ENCODE data around the gene WDR64.

WDR64 gene

DNA sequence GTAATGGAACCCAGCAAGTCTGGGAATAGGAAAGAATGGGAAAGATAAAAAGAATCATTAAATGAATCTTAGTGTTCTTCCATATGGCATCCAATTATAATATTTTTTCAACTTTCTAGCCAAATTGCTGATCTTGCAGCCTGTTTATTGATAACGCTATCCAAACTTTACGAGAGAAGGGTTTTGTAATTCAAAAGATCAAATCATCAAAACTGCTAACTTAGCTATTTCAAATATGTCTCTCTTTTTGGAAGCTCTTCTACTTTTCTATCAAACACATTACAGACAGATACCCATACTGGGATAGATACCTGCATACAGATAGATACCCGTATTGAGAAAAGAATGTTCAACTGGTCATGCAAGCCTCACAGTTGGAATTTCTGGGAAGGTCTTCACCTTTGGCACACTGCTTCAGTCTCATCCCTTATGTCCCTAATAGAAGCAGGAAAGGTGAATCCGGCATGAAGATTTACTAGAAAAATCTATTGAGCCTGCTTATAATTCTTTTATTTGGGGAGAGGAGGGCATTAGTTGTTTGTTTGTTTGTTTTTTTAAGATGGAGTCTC lies 120.9 kb downstream of the WDR64 start:
- H3K4me3 ChIP-seq (ENCODE audit: low read depth in 1 of 2, low read length in 2 of 2), result no peak overlapping the region
- TF ChIP-seq EZH2 (IDR thresholded peaks at IDR 0.05; ENCODE audit: borderline replicate concordance, low read depth, low read length, severe bottlenecking), result no peak
- TF ChIP-seq, protein P1, sequence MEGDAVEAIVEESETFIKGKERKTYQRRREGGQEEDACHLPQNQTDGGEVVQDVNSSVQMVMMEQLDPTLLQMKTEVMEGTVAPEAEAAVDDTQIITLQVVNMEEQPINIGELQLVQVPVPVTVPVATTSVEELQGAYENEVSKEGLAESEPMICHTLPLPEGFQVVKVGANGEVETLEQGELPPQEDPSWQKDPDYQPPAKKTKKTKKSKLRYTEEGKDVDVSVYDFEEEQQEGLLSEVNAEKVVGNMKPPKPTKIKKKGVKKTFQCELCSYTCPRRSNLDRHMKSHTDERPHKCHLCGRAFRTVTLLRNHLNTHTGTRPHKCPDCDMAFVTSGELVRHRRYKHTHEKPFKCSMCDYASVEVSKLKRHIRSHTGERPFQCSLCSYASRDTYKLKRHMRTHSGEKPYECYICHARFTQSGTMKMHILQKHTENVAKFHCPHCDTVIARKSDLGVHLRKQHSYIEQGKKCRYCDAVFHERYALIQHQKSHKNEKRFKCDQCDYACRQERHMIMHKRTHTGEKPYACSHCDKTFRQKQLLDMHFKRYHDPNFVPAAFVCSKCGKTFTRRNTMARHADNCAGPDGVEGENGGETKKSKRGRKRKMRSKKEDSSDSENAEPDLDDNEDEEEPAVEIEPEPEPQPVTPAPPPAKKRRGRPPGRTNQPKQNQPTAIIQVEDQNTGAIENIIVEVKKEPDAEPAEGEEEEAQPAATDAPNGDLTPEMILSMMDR (IDR thresholded peaks at IDR 0.05; ENCODE audit: borderline replicate concordance, extremely low read depth, low read length, poor library complexity, severe bottlenecking), result no peak
- H3K4me1 ChIP-seq (ENCODE audit: insufficient read depth, low read length), result no peaks in the 10 kb centered on the region
- no peak overlapping the region for H3K9ac ChIP-seq (ENCODE audit: low read depth, low read length)
- H4K20me1 ChIP-seq (ENCODE audit: insufficient read depth, low read length), result no peaks in the 10 kb centered on the region
- no peak overlapping the region for H2AFZ ChIP-seq (ENCODE audit: low read depth, low read length)
- DNase-seq, result no peak
- no peaks in the 10 kb centered on the region for H3K79me2 ChIP-seq (ENCODE audit: insufficient read depth, low read length)
- no peak overlapping the region for H3K4me2 ChIP-seq (ENCODE audit: insufficient read depth, low read length)
- ATAC-seq (ENCODE audit: insufficient read depth, low read depth), result no peak
- H3K27me3 ChIP-seq (ENCODE audit: insufficient read depth, low read length, poor library complexity), result no peaks in the 10 kb centered on the region
- no peak overlapping the region for H3K27ac ChIP-seq (ENCODE audit: low read length)
- H3K9me3 ChIP-seq (ENCODE audit: insufficient read depth, low read length, severe bottlenecking), result no peaks in the 10 kb centered on the region
- H3K36me3 ChIP-seq (ENCODE audit: insufficient read depth, low read length), result no peaks in the 10 kb centered on the region

DNA sequence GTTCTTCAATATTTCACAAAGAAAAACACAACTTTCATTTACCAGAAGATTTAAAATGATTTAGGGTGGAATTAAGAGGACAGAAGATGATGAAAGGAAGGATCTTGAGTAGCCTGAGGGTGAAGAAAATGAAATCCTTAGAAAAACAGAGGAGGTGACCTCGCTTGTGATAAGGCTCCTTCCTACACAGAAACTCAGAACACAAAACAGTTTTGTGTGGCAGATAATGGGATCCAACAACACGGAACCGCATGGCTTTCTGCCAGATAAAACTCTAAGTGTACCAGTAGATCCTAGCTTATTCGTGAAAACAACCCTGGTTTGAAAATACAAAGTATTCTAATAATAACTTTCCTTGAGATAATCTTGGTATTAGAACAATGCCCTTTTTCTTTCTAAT lies 121.9 kb downstream of the WDR64 start:
- H3K27ac ChIP-seq (ENCODE audit: low read length), result no peak overlapping the region
- DNase-seq, result no peak

GRCh38 chr1:241775021-241775420 lies 122.9 kb downstream of the WDR64 start:
- H3K27me3 ChIP-seq (ENCODE audit: insufficient read depth, low read length, poor library complexity), result no peaks in the 10 kb centered on the region
- no peak for TF ChIP-seq EZH2 (IDR thresholded peaks at IDR 0.05; ENCODE audit: borderline replicate concordance, low read depth, low read length, severe bottlenecking)
- H4K20me1 ChIP-seq (ENCODE audit: insufficient read depth, low read length), result no peaks in the 10 kb centered on the region
- H3K27ac ChIP-seq (ENCODE audit: low read length), result no peak overlapping the region
- no peaks in the 10 kb centered on the region for H3K9me3 ChIP-seq (ENCODE audit: insufficient read depth, low read length, severe bottlenecking)
- H2AFZ ChIP-seq (ENCODE audit: low read depth, low read length), result no peak overlapping the region
- no peaks in the 10 kb centered on the region for H3K4me1 ChIP-seq (ENCODE audit: insufficient read depth, low read length)
- no peak for DNase-seq
- H3K36me3 ChIP-seq (ENCODE audit: insufficient read depth, low read length), result no peaks in the 10 kb centered on the region
- H3K4me3 ChIP-seq (ENCODE audit: low read depth in 1 of 2, low read length in 2 of 2), result no peak overlapping the region
- no peak for ATAC-seq (ENCODE audit: insufficient read depth, low read depth)
- H3K79me2 ChIP-seq (ENCODE audit: insufficient read depth, low read length), result no peaks in the 10 kb centered on the region
- H3K9ac ChIP-seq (ENCODE audit: low read depth, low read length), result no peak overlapping the region
- no peak overlapping the region for H3K4me2 ChIP-seq (ENCODE audit: insufficient read depth, low read length)

More for the DNA sequence above, 121.9 kb downstream of the WDR64 start:
- Histone ChIP-seq H3K4me2 (ENCODE audit: insufficient read depth, low read length) (no peak overlapping the region), H3K9ac (ENCODE audit: low read depth, low read length) (no peak overlapping the region), H3K9me3 (ENCODE audit: insufficient read depth, low read length, severe bottlenecking) (no peaks in the 10 kb centered on the region), H3K79me2 (ENCODE audit: insufficient read depth, low read length) (no peaks in the 10 kb centered on the region), H4K20me1 (ENCODE audit: insufficient read depth, low read length) (no peaks in the 10 kb centered on the region), H3K4me3 (ENCODE audit: low read depth in 1 of 2, low read length in 2 of 2) (no peak overlapping the region), H3K4me1 (ENCODE audit: insufficient read depth, low read length) (no peaks in the 10 kb centered on the region), H3K36me3 (ENCODE audit: insufficient read depth, low read length) (no peaks in the 10 kb centered on the region), H3K27me3 (ENCODE audit: insufficient read depth, low read length, poor library complexity) (no peaks in the 10 kb centered on the region), H2AFZ (ENCODE audit: low read depth, low read length) (no peak overlapping the region)
- TF ChIP-seq EZH2 (IDR thresholded peaks at IDR 0.05; ENCODE audit: borderline replicate concordance, low read depth, low read length, severe bottlenecking), result no peak
- TF ChIP-seq, protein P1 (IDR thresholded peaks at IDR 0.05; ENCODE audit: borderline replicate concordance, extremely low read depth, low read length, poor library complexity, severe bottlenecking), result no peak
- no peak for ATAC-seq (ENCODE audit: insufficient read depth, low read depth)

GRCh38 chr1:241776911-241777310 lies 124.8 kb downstream of the WDR64 start:
- no peaks in the 10 kb centered on the region for H3K79me2 ChIP-seq (ENCODE audit: insufficient read depth, low read length)
- H3K4me3 ChIP-seq (ENCODE audit: low read depth in 1 of 2, low read length in 2 of 2), result no peak overlapping the region
- H2AFZ ChIP-seq (ENCODE audit: low read depth, low read length), result no peak overlapping the region
- no peaks in the 10 kb centered on the region for H3K27me3 ChIP-seq (ENCODE audit: insufficient read depth, low read length, poor library complexity)
- H3K4me2 ChIP-seq (ENCODE audit: insufficient read depth, low read length), result no peak overlapping the region
- no peak overlapping the region for H3K9ac ChIP-seq (ENCODE audit: low read depth, low read length)
- TF ChIP-seq, protein P1 (IDR thresholded peaks at IDR 0.05; ENCODE audit: borderline replicate concordance, extremely low read depth, low read length, poor library complexity, severe bottlenecking), result no peak
- TF ChIP-seq EZH2 (IDR thresholded peaks at IDR 0.05; ENCODE audit: borderline replicate concordance, low read depth, low read length, severe bottlenecking), result no peak
- ATAC-seq (ENCODE audit: insufficient read depth, low read depth) (no peak), DNase-seq (no peak)
- no peaks in the 10 kb centered on the region for H3K9me3 ChIP-seq (ENCODE audit: insufficient read depth, low read length, severe bottlenecking)
- H4K20me1 ChIP-seq (ENCODE audit: insufficient read depth, low read length), result no peaks in the 10 kb centered on the region
- no peaks in the 10 kb centered on the region for H3K36me3 ChIP-seq (ENCODE audit: insufficient read depth, low read length)
- H3K27ac ChIP-seq (ENCODE audit: low read length), result no peak overlapping the region
- no peaks in the 10 kb centered on the region for H3K4me1 ChIP-seq (ENCODE audit: insufficient read depth, low read length)
